ENCODE measurements around the gene OSCAR.

OSCAR gene

GRCh38 chr19:54095136-54095858, 5.3 kb downstream of the OSCAR start:
- no peaks in the 10 kb centered on the region for H3K79me2 ChIP-seq (ENCODE audit: low read length)
- DNase-seq, result no peak
- no peaks in the 10 kb centered on the region for H3K4me1 ChIP-seq (ENCODE audit: low read length)
- H3K27ac ChIP-seq (ENCODE audit: low read length), result no peak overlapping the region
- no peak for TF ChIP-seq CTCF (IDR thresholded peaks at IDR 0.05; ENCODE audit: low read length)
- TF ChIP-seq EZH2phosphoT487 (IDR thresholded peaks at IDR 0.05; ENCODE audit: low read length), result no peak
- no peak for TF ChIP-seq EZH2 (optimal IDR thresholded peaks at IDR 0.05; ENCODE audit: low read depth, low read length)
- H3K36me3 ChIP-seq (replicated peaks; ENCODE audit: insufficient read depth, low read length), result no peaks in the 10 kb centered on the region
- H3F3A ChIP-seq (ENCODE audit: insufficient read depth, low read length), result no peaks in the 10 kb centered on the region
- H4K20me1 ChIP-seq (ENCODE audit: insufficient read depth, low read length), result no peaks in the 10 kb centered on the region
- no peaks in the 10 kb centered on the region for H3K9me3 ChIP-seq (replicated peaks; ENCODE audit: insufficient read depth, low read length)
- H3K27me3 ChIP-seq (replicated peaks; ENCODE audit: insufficient read depth, low read length), result peaks cover 24% of the 10 kb centered on the region
- H3K9me2 ChIP-seq (replicated peaks; ENCODE audit: insufficient read depth, low read length), result no peaks in the 10 kb centered on the region
- no peak overlapping the region for H3K4me2 ChIP-seq (ENCODE audit: low read depth, low read length)
- H3K9ac ChIP-seq (ENCODE audit: low read length), result no peak overlapping the region
- no peak overlapping the region for H3K4me3 ChIP-seq (ENCODE audit: low read length)
- H2AFZ ChIP-seq (ENCODE audit: low read length), result no peak overlapping the region

GRCh38 chr19:54094426-54095000, 6.1 kb downstream of the OSCAR start:
- no peaks in the 10 kb centered on the region for H3K4me1 ChIP-seq (ENCODE audit: low read length)

GRCh38 chr19:54084410-54084809, 16.2 kb downstream of the OSCAR start:
- Histone ChIP-seq H2AFZ (ENCODE audit: low read length) (no peak overlapping the region), H3K9me2 (replicated peaks; ENCODE audit: insufficient read depth, low read length) (no peaks in the 10 kb centered on the region), H3K36me3 (replicated peaks; ENCODE audit: insufficient read depth, low read length) (no peaks in the 10 kb centered on the region), H3K9me3 (replicated peaks; ENCODE audit: insufficient read depth, low read length) (no peaks in the 10 kb centered on the region), H3K27ac (ENCODE audit: low read length) (no peak overlapping the region), H3F3A (ENCODE audit: insufficient read depth, low read length) (no peaks in the 10 kb centered on the region), H3K27me3 (replicated peaks; ENCODE audit: insufficient read depth, low read length) (peaks cover 22% of the 10 kb centered on the region), H3K4me1 (ENCODE audit: low read length) (no peaks in the 10 kb centered on the region), H3K4me2 (ENCODE audit: low read depth, low read length) (no peak overlapping the region), H3K9ac (ENCODE audit: low read length) (no peak overlapping the region), H4K20me1 (ENCODE audit: insufficient read depth, low read length) (no peaks in the 10 kb centered on the region), H3K4me3 (ENCODE audit: low read length) (no peak overlapping the region), H3K79me2 (ENCODE audit: low read length) (no peaks in the 10 kb centered on the region)
- TF ChIP-seq EZH2 (optimal IDR thresholded peaks at IDR 0.05; ENCODE audit: low read depth, low read length), result no peak
- TF ChIP-seq CTCF (IDR thresholded peaks at IDR 0.05; ENCODE audit: low read length), result no peak
- no peak for TF ChIP-seq EZH2phosphoT487 (IDR thresholded peaks at IDR 0.05; ENCODE audit: low read length)
- DNase-seq, result no peak

More at GRCh38 chr19:54094426-54095000, 6.1 kb downstream of the OSCAR start:
- H2AFZ ChIP-seq (ENCODE audit: low read length), result no peak overlapping the region
- TF ChIP-seq EZH2 (optimal IDR thresholded peaks at IDR 0.05; ENCODE audit: low read depth, low read length) (no peak), EZH2phosphoT487 (IDR thresholded peaks at IDR 0.05; ENCODE audit: low read length) (no peak), CTCF (IDR thresholded peaks at IDR 0.05; ENCODE audit: low read length) (no peak)
- no peaks in the 10 kb centered on the region for H4K20me1 ChIP-seq (ENCODE audit: insufficient read depth, low read length)
- no peak overlapping the region for H3K4me3 ChIP-seq (ENCODE audit: low read length)
- no peak overlapping the region for H3K9ac ChIP-seq (ENCODE audit: low read length)
- H3K4me2 ChIP-seq (ENCODE audit: low read depth, low read length), result no peak overlapping the region
- H3K79me2 ChIP-seq (ENCODE audit: low read length), result no peaks in the 10 kb centered on the region
- no peak for DNase-seq
- H3K27me3 ChIP-seq (replicated peaks; ENCODE audit: insufficient read depth, low read length), result peaks cover 21% of the 10 kb centered on the region
- H3K27ac ChIP-seq (ENCODE audit: low read length), result no peak overlapping the region
- H3K9me3 ChIP-seq (replicated peaks; ENCODE audit: insufficient read depth, low read length), result no peaks in the 10 kb centered on the region
- no peaks in the 10 kb centered on the region for H3K9me2 ChIP-seq (replicated peaks; ENCODE audit: insufficient read depth, low read length)
- H3K36me3 ChIP-seq (replicated peaks; ENCODE audit: insufficient read depth, low read length), result no peaks in the 10 kb centered on the region
- no peaks in the 10 kb centered on the region for H3F3A ChIP-seq (ENCODE audit: insufficient read depth, low read length)
